H9 (cell line): Measurements from ENCODE around the gene PCDHA4. TPM values are rescaled to one million over a fixed set of nuclear protein-coding genes. Genes with fewer than 3 reads are reported as not detected.

Source experiments
- DNase-seq: peaks from one replicate; pipeline ENCODE4 v3.0.0-alpha.2; 2017
- H2AFZ ChIP-seq: one replicate; pipeline ENCODE4 v1.6.1; 2013; ENCODE audit warnings: mild to moderate bottlenecking, low read length, control low read depth, moderate library complexity
- H2AK5ac ChIP-seq: 2 replicates; pipeline ENCODE4 v1.6.1; 2013; ENCODE audit warnings: low read length, control low read depth, mixed read lengths; ENCODE audit not compliant: insufficient read length
- H2BK120ac ChIP-seq: one replicate; pipeline ENCODE4 v1.6.1; 2013; ENCODE audit warnings: low read depth, mild to moderate bottlenecking, low read length, control low read depth, inconsistent platforms; ENCODE audit not compliant: poor library complexity, severe bottlenecking
- H2BK12ac ChIP-seq: 2 replicates; pipeline ENCODE4 v1.6.1; 2013; ENCODE audit warnings: low read length, control low read depth, mixed read lengths, low read depth; ENCODE audit not compliant: insufficient read length
- H2BK15ac ChIP-seq: 2 replicates; pipeline ENCODE4 v1.6.1; 2013; ENCODE audit warnings: low read depth, low read length, control low read depth
- H2BK20ac ChIP-seq: one replicate; pipeline ENCODE4 v1.6.1; 2013; ENCODE audit warnings: low read depth, mild to moderate bottlenecking, low read length, control low read depth, inconsistent platforms; ENCODE audit not compliant: poor library complexity, severe bottlenecking
- H2BK5ac ChIP-seq: 2 replicates; pipeline ENCODE4 v1.6.1; 2013; ENCODE audit warnings: low read length, control low read depth, mixed read lengths; ENCODE audit not compliant: insufficient read length
- H3K14ac ChIP-seq: 2 replicates; pipeline ENCODE4 v1.6.1; 2013; ENCODE audit warnings: low read length, control low read depth; ENCODE audit not compliant: insufficient read depth
- H3K18ac ChIP-seq: 2 replicates; pipeline ENCODE4 v1.6.1; 2013; ENCODE audit warnings: low read depth, mild to moderate bottlenecking, mixed read lengths, low read length, control low read depth; ENCODE audit not compliant: insufficient read length
- H3K23ac ChIP-seq: 2 replicates; pipeline ENCODE4 v1.6.1; 2013; ENCODE audit warnings: low read length, control low read depth, mixed read lengths, low read depth; ENCODE audit not compliant: insufficient read length
- H3K23me2 ChIP-seq: 2 replicates; pipeline ENCODE4 v1.6.1; 2013; ENCODE audit warnings: low read depth, mild to moderate bottlenecking, mixed read lengths, low read length, control low read depth; ENCODE audit not compliant: insufficient read length, poor library complexity, severe bottlenecking
- H3K27ac ChIP-seq: 2 replicates; pipeline ENCODE4 v1.5.1; 2013; ENCODE audit warnings: low read length, control low read depth, mixed read lengths, low read depth; ENCODE audit not compliant: insufficient read length
- H3K27me3 ChIP-seq: 2 replicates; pipeline ENCODE4 v1.6.1; 2013; ENCODE audit warnings: low read length, control low read depth, inconsistent platforms; ENCODE audit not compliant: insufficient read depth
- H3K4ac ChIP-seq: 2 replicates; pipeline ENCODE4 v1.6.1; 2013; ENCODE audit warnings: low read depth, mild to moderate bottlenecking, control low read depth, inconsistent platforms, low read length, moderate library complexity
- H3K4me1 ChIP-seq: 2 replicates; pipeline ENCODE4 v1.6.1; 2013; ENCODE audit warnings: low read length, control low read depth, inconsistent platforms; ENCODE audit not compliant: insufficient read depth
- H3K4me2 ChIP-seq: 2 replicates; pipeline ENCODE4 v1.6.1; 2013; ENCODE audit warnings: low read length, control low read depth, mixed read lengths; ENCODE audit not compliant: insufficient read length, insufficient read depth
- H3K56ac ChIP-seq: 2 replicates; pipeline ENCODE4 v1.6.1; 2013; ENCODE audit warnings: low read depth, mild to moderate bottlenecking, mixed read lengths, low read length, control low read depth; ENCODE audit not compliant: insufficient read length
- H3K79me1 ChIP-seq: 2 replicates; pipeline ENCODE4 v1.6.1; 2013; ENCODE audit warnings: low read depth, mild to moderate bottlenecking, moderate library complexity, low read length, control low read depth, inconsistent platforms; ENCODE audit not compliant: insufficient read depth, poor library complexity, severe bottlenecking
- H3K79me2 ChIP-seq: 2 replicates; pipeline ENCODE4 v1.6.1; 2013; ENCODE audit warnings: low read length, control low read depth, inconsistent platforms; ENCODE audit not compliant: insufficient read depth
- H3K9ac ChIP-seq: 2 replicates; pipeline ENCODE4 v1.6.1; 2013; ENCODE audit warnings: low read length, control low read depth, mixed read lengths; ENCODE audit not compliant: insufficient read length; ENCODE audit errors: extremely low read depth
- H3K9me3 ChIP-seq: one replicate; pipeline ENCODE4 v1.6.1; 2013; ENCODE audit warnings: low read depth, low read length, inconsistent platforms; ENCODE audit not compliant: control insufficient read depth
- H3T11ph ChIP-seq: one replicate; pipeline ENCODE4 v1.6.1; 2013; ENCODE audit warnings: mild to moderate bottlenecking, low read length, control low read depth, inconsistent platforms
- H4K20me1 ChIP-seq: one replicate; pipeline ENCODE4 v1.6.1; 2013; ENCODE audit not compliant: control insufficient read depth, insufficient read length, insufficient read depth
- H4K5ac ChIP-seq: 2 replicates; pipeline ENCODE4 v1.6.1; 2013; ENCODE audit warnings: low read depth, mild to moderate bottlenecking, mixed read lengths, low read length, control low read depth; ENCODE audit not compliant: insufficient read length
- H4K8ac ChIP-seq: replicated peaks from 2 replicates; pipeline ENCODE4 v1.6.1; 2013; ENCODE audit warnings: low read length, control low read depth, mixed read lengths, low read depth; ENCODE audit not compliant: insufficient read length
- H4K91ac ChIP-seq: 2 replicates; pipeline ENCODE4 v1.6.1; 2013; ENCODE audit warnings: low read depth, mild to moderate bottlenecking, moderate library complexity, mixed read lengths, low read length, control low read depth; ENCODE audit not compliant: insufficient read length
- H3K27ac Mint-ChIP-seq, 3 experiments: 2 replicates in 2 of 3; 3 replicates in 1 of 3; pipeline ENCODE4 v1.8.0; 2020 to 2021; ENCODE audit warnings: mixed read lengths in 3 of 3, mild to moderate bottlenecking in 1 of 3, moderate library complexity in 1 of 3
- H3K27me3 Mint-ChIP-seq: 2 replicates; pipeline ENCODE4 v1.8.0; 2021; ENCODE audit warnings: low read depth, mild to moderate bottlenecking, moderate library complexity, mixed read lengths
- H3K36me3 Mint-ChIP-seq, 3 experiments: 2 replicates in 2 of 3; 3 replicates in 1 of 3; pipeline ENCODE4 v1.8.0; 2020 to 2021; ENCODE audit warnings: low read depth in 3 of 3, mixed read lengths in 3 of 3; ENCODE audit not compliant: insufficient read depth in 1 of 3
- H3K4me1 Mint-ChIP-seq, 2 experiments: 2 replicates each; pipeline ENCODE4 v1.8.0; 2020; ENCODE audit warnings: mixed read lengths in 2 of 2
- H3K4me3 Mint-ChIP-seq, 2 experiments: 2 replicates in 1 of 2; 3 replicates in 1 of 2; pipeline ENCODE4 v1.8.0; 2020 to 2021; ENCODE audit warnings: mild to moderate bottlenecking in 2 of 2, mixed read lengths in 2 of 2, moderate library complexity in 1 of 2
- H3K9me3 Mint-ChIP-seq, 2 experiments: 2 replicates in 1 of 2; 3 replicates in 1 of 2; pipeline ENCODE4 v1.8.0; 2020; ENCODE audit warnings: mild to moderate bottlenecking in 2 of 2, mixed read lengths in 2 of 2, moderate library complexity in 1 of 2
- CTCF ChIP-seq: fragments of 200-600 bp; sonication (generic); conservative IDR thresholded peaks from 3 replicates; pipeline ENCODE4 v1.8.0; 2021; ENCODE audit warnings: antibody characterized with exemption, mild to moderate bottlenecking
- WGBS: extraction: QIAGEN DNeasy Blood & Tissue Kit; methylation state at CpG from one replicate; pipeline ENCODE4 v1.1.7; 2013; ENCODE audit warnings: missing lambda C conversion rate, low lambda C conversion rate, mixed read lengths; ENCODE audit not compliant: insufficient read length; ENCODE audit errors: extremely low coverage; 5-methylcytosine and 5-hydroxymethylcytosine counted together
- total RNA-seq: library from RNA; stranded (reverse); gene quantifications from 2 replicates; pipeline ENCODE4 v1.2.1, GENCODE V29; 2021

The PCDHA4 gene
- total RNA-seq, 1 experiment from 2014 or later, result 3.5 TPM

- Histone ChIP-seq H3K9me3 (no peaks in the 10 kb centered on the region), H2BK12ac (no peak within 1 kb of the TSS), H3K4me2 (peak within 1 kb of the TSS; percentile 46), H4K20me1 (no peaks in the 10 kb centered on the region), H2BK5ac (no peak within 1 kb of the TSS), H3K14ac (peak within 1 kb of the TSS; percentile 86; the same call in 1 of the 2 replicates), H2AK5ac (no peak within 1 kb of the TSS), H2AFZ (no peak within 1 kb of the TSS), H3K4ac (no peak within 1 kb of the TSS), H3K79me1 (no peaks in the 10 kb centered on the region), H3K27ac (no peak within 1 kb of the TSS), H3K56ac (no peak within 1 kb of the TSS), H2BK120ac (no peak within 1 kb of the TSS), H3K23me2 (no peaks in the 10 kb centered on the region), H3K4me1 (no peaks in the 10 kb centered on the region), H2BK15ac (no peak within 1 kb of the TSS), H3K18ac (peak within 1 kb of the TSS; percentile 45), H4K5ac (no peak within 1 kb of the TSS), H3K23ac (no peak within 1 kb of the TSS), H3T11ph (no peak within 1 kb of the TSS), H3K9ac (peak within 1 kb of the TSS; percentile 72), H4K8ac (no peak within 1 kb of the TSS), H4K91ac (no peak within 1 kb of the TSS), H3K27me3 (no peaks in the 10 kb centered on the region), H2BK20ac (no peak within 1 kb of the TSS), H3K79me2 (no peaks in the 10 kb centered on the region)
- Mint-ChIP-seq H3K4me3 (peak within 1 kb of the TSS; percentile 75 to 92), H3K9me3 (peaks cover 19 to 30% of the 10 kb centered on the region in 2 experiments), H3K36me3 (peaks cover 19 to 37% (median 20%) of the 10 kb centered on the region in 3 experiments), H3K27ac (peak within 1 kb of the TSS in 1 of 3 experiments; percentile 97; a peak in 3 of 7 replicates), H3K27me3 (no peaks in the 10 kb centered on the region), H3K4me1 (peaks cover 6 to 13% of the 10 kb centered on the region in 2 experiments; a peak in 3 of 4 replicates)
- WGBS, result no CpG with 5 or more reads among the region's 44 CpGs
- peak; percentile 77 for TF ChIP-seq CTCF
- peak; percentile 60 for DNase-seq
These were observed 49.2 kb downstream of the PCDHA4 start, which contains the start of gene PCDHA10 for GRCh38 chr5:140855772-140856674. TSS of gene PCDHA10 (plus strand) at chr5:140855897. CDS start at chr5:140856049, 152 bp downstream.
